WTC11 (cell line): Measurements from ENCODE around the gene ACOT13. TPM values are rescaled to one million over a fixed set of nuclear protein-coding genes. Genes with fewer than 3 reads are reported as not detected.

Source experiments
- ATAC-seq: fragments of 200-7000 bp; cut with Tn5 transposase; 2 replicates; pipeline ENCODE4 v1.10.0; 2021; ENCODE audit warnings: mild to moderate bottlenecking, moderate library complexity
- CTCF ChIA-PET: fragments of 300-600 bp; sonication (Branson Sonifier 250); formaldehyde crosslinking; loops from one replicate; lab custom pipeline; 2021; ENCODE audit warnings: antibody characterized with exemption; lab: Charles Lee
- POLR2A ChIA-PET: fragments of 350-600 bp; sonication (Branson Sonifier 250); formaldehyde crosslinking; loops from one replicate; lab custom pipeline; 2021; ENCODE audit warnings: antibody characterized with exemption; lab: Charles Lee
- DNase-seq: peaks from one replicate; pipeline ENCODE4 v3.0.0; 2021; ENCODE audit warnings: low spot score
- H3K27ac Mint-ChIP-seq: 2 replicates; pipeline ENCODE4 v1.8.0; 2021; ENCODE audit warnings: mixed read lengths
- H3K27me3 Mint-ChIP-seq: 2 replicates; pipeline ENCODE4 v1.8.0; 2021; ENCODE audit warnings: low read depth, mild to moderate bottlenecking, moderate library complexity, mixed read lengths
- H3K36me3 Mint-ChIP-seq: 2 replicates; pipeline ENCODE4 v1.8.0; 2021; ENCODE audit warnings: mixed read lengths
- H3K4me1 Mint-ChIP-seq: 2 replicates; pipeline ENCODE4 v1.8.0; 2022; ENCODE audit warnings: mixed read lengths
- H3K4me3 Mint-ChIP-seq: 2 replicates; pipeline ENCODE4 v1.8.0; 2021; ENCODE audit warnings: mild to moderate bottlenecking, moderate library complexity, mixed read lengths
- H3K9me3 Mint-ChIP-seq: 2 replicates; pipeline ENCODE4 v1.8.0; 2021; ENCODE audit warnings: mixed read lengths
- ATF2 ChIP-seq: sonication (generic); formaldehyde crosslinking; IDR thresholded peaks from 2 replicates; pipeline ENCODE4 v1.8.1; 2022; ENCODE audit warnings: low read depth, missing genetic modification reagents, borderline replicate concordance
- CREB1 ChIP-seq: sonication (generic); formaldehyde crosslinking; IDR thresholded peaks from 2 replicates; pipeline ENCODE4 v1.8.0; 2023; ENCODE audit warnings: mild to moderate bottlenecking, missing genetic modification reagents
- ETV6 ChIP-seq: sonication (generic); formaldehyde crosslinking; IDR thresholded peaks from 2 replicates; pipeline ENCODE4 v1.8.1; 2022; ENCODE audit warnings: mild to moderate bottlenecking, missing genetic modification reagents
- FOXK1 ChIP-seq: sonication (generic); formaldehyde crosslinking; IDR thresholded peaks from 2 replicates; pipeline ENCODE4 v1.8.0; 2022; ENCODE audit warnings: mild to moderate bottlenecking, moderate library complexity, missing genetic modification reagents
- GRHL2 ChIP-seq: fragments of 250-450 bp; sonication (Bioruptor Pico); IDR thresholded peaks from 2 replicates; pipeline ENCODE4 v1.8.0; 2022; ENCODE audit warnings: mild to moderate bottlenecking, moderate library complexity; ENCODE audit not compliant: insufficient replicate concordance, severe bottlenecking
- MYBL2 ChIP-seq: sonication (generic); formaldehyde crosslinking; IDR thresholded peaks from 2 replicates; pipeline ENCODE4 v1.8.1; 2023; ENCODE audit warnings: mild to moderate bottlenecking, moderate library complexity, missing genetic modification reagents
- NR2C2 ChIP-seq: sonication (generic); formaldehyde crosslinking; IDR thresholded peaks from 2 replicates; pipeline ENCODE4 v1.8.0; 2022; ENCODE audit warnings: mild to moderate bottlenecking, missing genetic modification reagents
- OVOL2 ChIP-seq: fragments of 250-450 bp; sonication (Bioruptor Pico); IDR thresholded peaks from 2 replicates; pipeline ENCODE4 v1.9.0; 2021; ENCODE audit warnings: mild to moderate bottlenecking, borderline replicate concordance
- RORB ChIP-seq: fragments of 250-450 bp; sonication (Bioruptor Pico); IDR thresholded peaks from 2 replicates; pipeline ENCODE4 v1.9.0; 2021; ENCODE audit warnings: mild to moderate bottlenecking
- SMAD4 ChIP-seq: sonication (generic); formaldehyde crosslinking; IDR thresholded peaks from 2 replicates; pipeline ENCODE4 v1.8.0; 2022; ENCODE audit warnings: mild to moderate bottlenecking, missing genetic modification reagents
- ZMAT4 ChIP-seq: fragments of 250-450 bp; sonication (Bioruptor Pico); IDR thresholded peaks from 2 replicates; pipeline ENCODE4 v1.9.0; 2021; ENCODE audit warnings: mild to moderate bottlenecking
- ZNF121 ChIP-seq: sonication (generic); formaldehyde crosslinking; IDR thresholded peaks from 2 replicates; pipeline ENCODE4 v1.8.0; 2023; ENCODE audit warnings: missing genetic modification reagents
- ZNF232 ChIP-seq: sonication (generic); formaldehyde crosslinking; IDR thresholded peaks from 2 replicates; pipeline ENCODE4 v1.8.0; 2022; ENCODE audit warnings: mild to moderate bottlenecking, missing genetic modification reagents
- ZNF263 ChIP-seq: sonication (generic); formaldehyde crosslinking; IDR thresholded peaks from 2 replicates; pipeline ENCODE4 v1.8.1; 2022; ENCODE audit warnings: low read depth, mild to moderate bottlenecking, moderate library complexity, missing genetic modification reagents
- ZNF396 ChIP-seq: fragments of 250-450 bp; sonication (Bioruptor Pico); IDR thresholded peaks from 2 replicates; pipeline ENCODE4 v1.8.0; 2021; ENCODE audit warnings: mild to moderate bottlenecking, moderate library complexity, borderline replicate concordance
- ZNF416 ChIP-seq: fragments of 250-450 bp; sonication (Bioruptor Pico); IDR thresholded peaks from 2 replicates; pipeline ENCODE4 v1.9.0; 2021; ENCODE audit warnings: mild to moderate bottlenecking, inconsistent platforms
- ZNF512 ChIP-seq: sonication (generic); formaldehyde crosslinking; IDR thresholded peaks from 2 replicates; pipeline ENCODE4 v1.8.1; 2022; ENCODE audit warnings: missing genetic modification reagents, borderline replicate concordance
- ZNF532 ChIP-seq: fragments of 250-450 bp; sonication (Bioruptor Pico); IDR thresholded peaks from 2 replicates; pipeline ENCODE4 v1.9.0; 2021; ENCODE audit warnings: mild to moderate bottlenecking, borderline replicate concordance
- total RNA-seq: library from RNA; stranded (reverse); gene quantifications from 3 replicates; pipeline ENCODE4 v1.2.3, GENCODE V29; 2021
- TF ChIP-seq, protein P1 (sequence below): sonication (generic); formaldehyde crosslinking; IDR thresholded peaks from 2 replicates; pipeline ENCODE4 v1.8.1; 2023; ENCODE audit warnings: mild to moderate bottlenecking, missing genetic modification reagents, moderate library complexity
- TF ChIP-seq, protein P2 (sequence below): sonication (generic); formaldehyde crosslinking; IDR thresholded peaks from 2 replicates; pipeline ENCODE4 v1.8.1; 2023; ENCODE audit warnings: mild to moderate bottlenecking, moderate library complexity, missing genetic modification reagents

ACOT13 gene
- total RNA-seq, 1 experiment from 2014 or later, result 54.0 TPM

DNA sequence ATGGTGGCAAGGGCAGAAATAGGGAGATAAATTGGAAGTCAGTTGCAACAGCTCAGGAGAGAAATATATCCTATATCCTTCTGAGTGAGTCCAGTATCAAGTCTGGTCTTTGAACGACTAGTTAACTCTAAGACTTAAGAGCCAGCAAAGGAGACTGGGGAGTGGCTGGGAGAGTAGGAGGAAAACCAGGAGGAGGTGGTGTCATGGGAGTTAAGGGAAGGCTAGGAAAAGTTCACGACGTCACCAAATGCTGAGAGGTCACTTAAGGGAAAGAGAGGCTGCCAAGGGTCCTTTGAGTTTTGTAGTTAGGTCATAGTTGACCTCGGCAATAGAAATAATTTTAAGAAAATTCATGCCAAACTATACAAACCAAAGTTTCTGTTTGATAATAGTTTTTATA, 25.1 kb downstream of the ACOT13 start (continued):
- TF ChIP-seq ZNF532 (CRISPR knock-in tag), result no peak
- TF ChIP-seq ATF2, result no peak
- TF ChIP-seq ZNF416, result no peak
- no peak for TF ChIP-seq ETV6 (CRISPR knock-in tag)
- TF ChIP-seq RORB (CRISPR knock-in tag), result no peak
- no peak for TF ChIP-seq ZNF396 (CRISPR knock-in tag)
- TF ChIP-seq CREB1 (CRISPR knock-in tag), result no peak
- TF ChIP-seq MYBL2 (CRISPR knock-in tag), result no peak
- no peak for TF ChIP-seq ZNF263 (CRISPR knock-in tag)
- TF ChIP-seq GRHL2 (CRISPR knock-in tag), result no peak
- TF ChIP-seq, protein P1, sequence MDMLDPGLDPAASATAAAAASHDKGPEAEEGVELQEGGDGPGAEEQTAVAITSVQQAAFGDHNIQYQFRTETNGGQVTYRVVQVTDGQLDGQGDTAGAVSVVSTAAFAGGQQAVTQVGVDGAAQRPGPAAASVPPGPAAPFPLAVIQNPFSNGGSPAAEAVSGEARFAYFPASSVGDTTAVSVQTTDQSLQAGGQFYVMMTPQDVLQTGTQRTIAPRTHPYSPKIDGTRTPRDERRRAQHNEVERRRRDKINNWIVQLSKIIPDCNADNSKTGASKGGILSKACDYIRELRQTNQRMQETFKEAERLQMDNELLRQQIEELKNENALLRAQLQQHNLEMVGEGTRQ (CRISPR knock-in tag), result no peak
- no peak for TF ChIP-seq ZMAT4 (CRISPR knock-in tag)

- H3K9me3 Mint-ChIP-seq, result 0 out of 2 replicates have a peak, but pooled peaks cover under 1% of the 10 kb centered on the region
- CTCF ChIA-PET, result no interaction called here
Observed at GRCh38 chr6:24692415-24692814, 25.5 kb downstream of the ACOT13 start.

DNA sequence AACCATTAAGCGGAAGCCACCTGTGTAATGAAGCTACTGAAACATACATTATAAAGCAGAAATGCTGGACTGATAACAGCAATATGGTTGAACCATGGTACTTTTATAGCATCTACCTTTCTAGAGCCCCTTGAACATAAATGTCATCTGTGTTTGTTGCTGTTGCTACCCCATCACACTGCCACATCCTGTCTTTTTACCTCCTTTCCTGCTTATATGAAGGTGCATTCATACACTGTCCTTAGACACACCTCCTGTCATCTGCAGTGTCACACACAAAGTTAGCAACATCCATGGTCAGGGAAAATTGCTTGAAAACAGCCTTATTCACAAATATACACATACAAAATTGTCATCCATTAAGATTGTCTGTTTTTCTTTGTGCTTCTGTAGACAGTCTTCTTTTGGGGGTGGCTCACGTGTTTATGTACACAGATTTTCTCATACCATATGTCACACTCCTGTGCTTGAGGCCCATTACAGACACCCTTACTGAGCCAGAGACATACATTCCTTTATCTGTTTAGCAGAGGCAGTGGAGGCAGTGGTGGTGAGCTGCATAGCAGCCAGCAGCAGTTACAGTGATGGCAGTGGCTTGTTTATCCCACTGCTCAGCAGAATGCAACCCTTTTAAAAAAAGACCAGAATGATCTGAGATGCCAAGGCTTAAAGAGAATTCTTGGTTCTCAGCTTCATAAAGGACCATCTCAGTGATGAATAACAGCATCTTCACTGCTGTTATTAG, 26.1 kb downstream of the ACOT13 start:
- Mint-ChIP-seq H3K4me3 (no peak overlapping the region), H3K4me1 (peaks cover 12% of the 10 kb centered on the region), H3K36me3 (peaks cover 9% of the 10 kb centered on the region), H3K27me3 (no peaks in the 10 kb centered on the region), H3K27ac (0 out of 2 replicates have a peak overlapping the region, but pooled peaks have one; percentile 14), H3K9me3 (no peaks in the 10 kb centered on the region)
- peak; percentile 62 for ATAC-seq
- POLR2A ChIA-PET, result interaction anchor here (0.6 kb wide), 1 partner anchor 44 kb away, joined by 3 read pairs; no protein-coding TSS in a partner anchor
- no peak for DNase-seq
- CTCF ChIA-PET, result interaction anchor here (0.6 kb wide), 1 partner anchor 64 kb away, joined by 4 read pairs; no protein-coding TSS in a partner anchor
- TF ChIP-seq OVOL2 (CRISPR knock-in tag), result no peak
- TF ChIP-seq MYBL2 (CRISPR knock-in tag), result no peak
- TF ChIP-seq FOXK1 (CRISPR knock-in tag), result no peak
- TF ChIP-seq ZNF512 (CRISPR knock-in tag), result no peak
- no peak for TF ChIP-seq ZNF263 (CRISPR knock-in tag)
- TF ChIP-seq, protein P2, sequence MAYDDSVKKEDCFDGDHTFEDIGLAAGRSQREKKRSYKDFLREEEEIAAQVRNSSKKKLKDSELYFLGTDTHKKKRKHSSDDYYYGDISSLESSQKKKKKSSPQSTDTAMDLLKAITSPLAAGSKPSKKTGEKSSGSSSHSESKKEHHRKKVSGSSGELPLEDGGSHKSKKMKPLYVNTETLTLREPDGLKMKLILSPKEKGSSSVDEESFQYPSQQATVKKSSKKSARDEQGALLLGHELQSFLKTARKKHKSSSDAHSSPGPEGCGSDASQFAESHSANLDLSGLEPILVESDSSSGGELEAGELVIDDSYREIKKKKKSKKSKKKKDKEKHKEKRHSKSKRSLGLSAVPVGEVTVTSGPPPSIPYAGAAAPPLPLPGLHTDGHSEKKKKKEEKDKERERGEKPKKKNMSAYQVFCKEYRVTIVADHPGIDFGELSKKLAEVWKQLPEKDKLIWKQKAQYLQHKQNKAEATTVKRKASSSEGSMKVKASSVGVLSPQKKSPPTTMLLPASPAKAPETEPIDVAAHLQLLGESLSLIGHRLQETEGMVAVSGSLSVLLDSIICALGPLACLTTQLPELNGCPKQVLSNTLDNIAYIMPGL (CRISPR knock-in tag), result no peak

More at GRCh38 chr6:24692415-24692814, 25.5 kb downstream of the ACOT13 start:
- POLR2A ChIA-PET, result no interaction called here
- peaks cover 4% of the 10 kb centered on the region for H3K36me3 Mint-ChIP-seq
- TF ChIP-seq SMAD4 (CRISPR knock-in tag), result no peak
- no peak for TF ChIP-seq NR2C2 (CRISPR knock-in tag)
- TF ChIP-seq ZNF232 (CRISPR knock-in tag), result no peak
- peak; percentile 48; the same call in 1 of the 2 replicates for TF ChIP-seq ZNF121 (CRISPR knock-in tag)
- TF ChIP-seq, all 79 proteins: peak for 1
- ATAC-seq (no peak), DNase-seq (no peak)
- no peaks in the 10 kb centered on the region for H3K27me3 Mint-ChIP-seq
- H3K4me1 Mint-ChIP-seq, result peaks cover 12% of the 10 kb centered on the region
- H3K27ac Mint-ChIP-seq, result no peak overlapping the region
- H3K4me3 Mint-ChIP-seq, result no peak overlapping the region
